Activated B cell treated with CpG ODN at 0.5 μM for 24 hours (primary cell): Measurements from ENCODE around the gene GALNT16. TPM values are rescaled to one million over a fixed set of nuclear protein-coding genes. Genes with fewer than 3 reads are reported as not detected.

ENCODE experiments used
- ATAC-seq: fragments of 200-7000 bp; cut with Tn5 transposase; one replicate; pipeline ENCODE4 v1.10.0; 2021; ENCODE audit warnings: low read depth, mild to moderate bottlenecking, moderate library complexity
- CTCF ChIA-PET: fragments of 350-600 bp; sonication (Branson Sonifier 250); formaldehyde crosslinking; loops from one replicate; lab custom pipeline; 2021; ENCODE audit warnings: antibody characterized with exemption; lab: Charles Lee
- POLR2A ChIA-PET: fragments of 350-600 bp; sonication (Branson Sonifier 250); formaldehyde crosslinking; loops from one replicate; lab custom pipeline; 2021; ENCODE audit warnings: antibody characterized with exemption; lab: Charles Lee
- DNase-seq: peaks from one replicate; pipeline ENCODE4 v3.0.0; 2022
- H3K27ac Mint-ChIP-seq: one replicate; pipeline ENCODE4 v1.8.0; 2020; ENCODE audit warnings: mixed read lengths
- H3K27me3 Mint-ChIP-seq: one replicate; pipeline ENCODE4 v1.8.0; 2021; ENCODE audit warnings: mixed read lengths
- H3K36me3 Mint-ChIP-seq: one replicate; pipeline ENCODE4 v1.8.0; 2021; ENCODE audit warnings: low read depth, mixed read lengths
- H3K4me1 Mint-ChIP-seq: one replicate; pipeline ENCODE4 v1.8.0; 2021; ENCODE audit warnings: mixed read lengths
- H3K4me3 Mint-ChIP-seq: one replicate; pipeline ENCODE4 v1.8.0; 2020; ENCODE audit warnings: mild to moderate bottlenecking, mixed read lengths
- H3K9me3 Mint-ChIP-seq: one replicate; pipeline ENCODE4 v1.8.0; 2020; ENCODE audit warnings: mixed read lengths
- intact Hi-C: fragments of 100-400 bp; cut with micrococcal nuclease; formaldehyde crosslinking; loops from one replicate; pipeline ENCODE4 v1.15.1; 2024
- total RNA-seq: library from RNA; stranded (reverse); gene quantifications from 2 replicates; pipeline ENCODE4 v1.2.3, GENCODE V29; 2022
- TF ChIP-seq, protein P1 (sequence below): fragments of 200-600 bp; IDR thresholded peaks from one replicate; pipeline ENCODE4 v1.8.0; 2022; ENCODE audit warnings: antibody characterized with exemption, mild to moderate bottlenecking

The GALNT16 gene
- total RNA-seq, 1 donor from 2014 or later: 1.2 TPM

DNA sequence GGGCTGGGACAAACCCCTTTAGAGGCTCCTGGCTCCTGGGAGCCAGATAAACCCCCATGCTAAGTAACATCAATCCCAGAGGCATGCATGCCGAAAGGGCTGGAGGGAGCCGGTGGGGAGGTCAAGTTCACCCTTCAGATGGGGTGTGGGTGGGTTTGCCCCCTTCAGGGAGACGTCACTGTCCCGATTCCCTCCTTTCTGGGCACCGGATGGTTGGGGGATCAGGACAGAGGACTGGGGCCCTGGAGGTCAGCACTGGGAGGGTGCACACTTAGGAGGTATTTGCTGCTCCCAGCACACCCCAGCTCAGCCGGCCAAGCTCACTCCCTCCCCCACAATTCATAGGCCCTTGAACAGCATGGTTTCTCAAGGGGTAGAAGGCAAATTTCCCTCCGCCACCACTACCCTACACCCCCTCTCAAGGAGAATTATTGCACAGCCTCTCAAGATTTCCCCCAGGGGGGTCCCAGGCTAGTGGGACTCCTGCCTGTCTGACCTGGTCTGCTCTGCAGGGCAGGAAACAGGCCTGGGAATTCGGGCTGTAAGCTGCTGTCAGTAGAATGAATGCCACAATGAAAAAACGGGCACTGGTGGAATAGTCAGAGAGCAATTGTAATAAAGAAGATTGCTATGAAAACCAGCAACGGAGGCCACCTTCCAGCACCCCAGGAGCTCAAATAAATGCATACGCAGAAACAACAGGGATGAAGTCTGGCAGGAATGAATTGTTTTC lies 63.5 kb downstream of the GALNT16 start:
- TF ChIP-seq, protein P1, sequence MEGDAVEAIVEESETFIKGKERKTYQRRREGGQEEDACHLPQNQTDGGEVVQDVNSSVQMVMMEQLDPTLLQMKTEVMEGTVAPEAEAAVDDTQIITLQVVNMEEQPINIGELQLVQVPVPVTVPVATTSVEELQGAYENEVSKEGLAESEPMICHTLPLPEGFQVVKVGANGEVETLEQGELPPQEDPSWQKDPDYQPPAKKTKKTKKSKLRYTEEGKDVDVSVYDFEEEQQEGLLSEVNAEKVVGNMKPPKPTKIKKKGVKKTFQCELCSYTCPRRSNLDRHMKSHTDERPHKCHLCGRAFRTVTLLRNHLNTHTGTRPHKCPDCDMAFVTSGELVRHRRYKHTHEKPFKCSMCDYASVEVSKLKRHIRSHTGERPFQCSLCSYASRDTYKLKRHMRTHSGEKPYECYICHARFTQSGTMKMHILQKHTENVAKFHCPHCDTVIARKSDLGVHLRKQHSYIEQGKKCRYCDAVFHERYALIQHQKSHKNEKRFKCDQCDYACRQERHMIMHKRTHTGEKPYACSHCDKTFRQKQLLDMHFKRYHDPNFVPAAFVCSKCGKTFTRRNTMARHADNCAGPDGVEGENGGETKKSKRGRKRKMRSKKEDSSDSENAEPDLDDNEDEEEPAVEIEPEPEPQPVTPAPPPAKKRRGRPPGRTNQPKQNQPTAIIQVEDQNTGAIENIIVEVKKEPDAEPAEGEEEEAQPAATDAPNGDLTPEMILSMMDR: no peak
- no peaks in the 10 kb centered on the region for H3K36me3 Mint-ChIP-seq
- no peak overlapping the region for H3K4me3 Mint-ChIP-seq
- no peaks in the 10 kb centered on the region for H3K9me3 Mint-ChIP-seq
- no peak for ATAC-seq
- peaks cover 6% of the 10 kb centered on the region for H3K27me3 Mint-ChIP-seq
- peaks cover 5% of the 10 kb centered on the region for H3K4me1 Mint-ChIP-seq
- no peak overlapping the region for H3K27ac Mint-ChIP-seq
- POLR2A ChIA-PET: no interaction called here
- intact Hi-C loops: no loop called here
- no peak for DNase-seq
- CTCF ChIA-PET: no interaction called here

DNA sequence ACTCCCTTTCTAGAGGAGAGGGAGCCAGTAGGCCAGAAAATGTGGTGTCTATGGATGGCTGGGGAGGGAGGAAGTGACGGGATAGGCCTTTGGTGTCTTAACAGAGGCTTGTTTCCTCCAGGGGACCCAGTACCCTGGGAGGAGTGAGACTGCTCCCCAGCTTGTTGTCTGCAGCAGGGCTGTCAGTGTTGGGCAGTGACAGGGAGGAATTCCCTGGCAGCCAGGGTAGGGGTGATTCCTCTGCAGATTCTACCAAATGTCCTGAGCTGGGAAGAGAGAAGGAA lies 64.0 kb downstream of the GALNT16 start:
- ATAC-seq (no peak), DNase-seq (no peak)
- Mint-ChIP-seq H3K27ac (no peak overlapping the region), H3K4me1 (no peaks in the 10 kb centered on the region), H3K27me3 (peaks cover 6% of the 10 kb centered on the region), H3K36me3 (no peaks in the 10 kb centered on the region), H3K4me3 (no peak overlapping the region), H3K9me3 (no peaks in the 10 kb centered on the region)
- intact Hi-C loops: no loop called here
- CTCF ChIA-PET: no interaction called here
- POLR2A ChIA-PET: no interaction called here
- TF ChIP-seq, protein P1: no peak

DNA sequence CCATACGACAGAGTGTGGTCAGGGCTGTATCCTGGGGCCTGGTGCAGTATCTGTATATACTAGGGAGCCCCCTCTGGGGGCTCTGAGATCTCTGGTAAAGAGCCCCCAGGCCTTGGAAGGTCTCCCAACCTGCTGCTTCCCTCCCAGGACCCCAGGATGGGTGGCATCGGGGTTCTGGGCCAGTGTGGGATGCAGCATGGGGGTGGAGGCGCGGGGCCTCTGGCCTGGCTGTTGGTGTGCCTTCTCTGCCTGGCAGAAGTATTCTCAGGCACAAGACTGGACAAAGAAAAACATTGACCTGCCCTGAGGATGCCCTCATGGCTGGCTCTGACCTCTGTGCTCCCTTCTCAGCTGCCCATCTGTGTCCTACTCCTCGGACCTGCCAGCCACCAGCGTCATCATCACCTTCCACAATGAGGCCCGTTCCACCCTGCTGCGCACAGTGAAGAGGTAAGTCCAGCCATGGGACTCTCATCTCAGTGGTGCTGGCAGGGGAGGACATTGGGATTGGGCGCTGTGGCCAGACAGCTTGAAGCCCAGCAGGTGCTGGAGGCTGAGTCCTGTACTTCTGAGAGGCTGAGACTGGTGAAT lies 64.5 kb downstream of the GALNT16 start:
- DNase-seq: no peak
- H3K27me3 Mint-ChIP-seq: peaks cover 6% of the 10 kb centered on the region
- intact Hi-C loops: no loop called here

DNA sequence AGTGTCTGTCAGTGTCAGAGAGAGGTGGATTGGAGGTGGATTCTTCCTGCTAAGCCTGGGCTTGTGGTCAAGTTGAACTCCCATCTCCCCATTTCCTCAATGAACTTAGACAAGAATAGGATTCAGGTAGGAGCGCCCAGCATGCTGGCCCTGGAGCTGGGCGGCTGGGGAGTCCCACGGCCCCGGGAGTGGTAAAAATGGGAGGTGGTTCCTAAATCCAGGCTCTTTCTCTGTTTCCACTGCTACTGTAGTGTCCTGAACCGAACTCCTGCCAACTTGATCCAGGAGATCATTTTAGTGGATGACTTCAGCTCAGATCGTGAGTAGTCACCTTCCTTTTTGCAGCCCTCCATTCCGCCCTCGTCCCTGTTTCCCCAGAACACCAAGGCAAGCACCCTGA lies 65.1 kb downstream of the GALNT16 start:
- Mint-ChIP-seq H3K9me3 (no peaks in the 10 kb centered on the region), H3K4me1 (no peaks in the 10 kb centered on the region), H3K4me3 (no peak overlapping the region), H3K36me3 (no peaks in the 10 kb centered on the region), H3K27me3 (peaks cover 6% of the 10 kb centered on the region), H3K27ac (no peak overlapping the region)
- POLR2A ChIA-PET: no interaction called here
- ATAC-seq (no peak), DNase-seq (no peak)
- TF ChIP-seq, protein P1: no peak
- intact Hi-C loops: no loop called here
- CTCF ChIA-PET: no interaction called here

More for the DNA sequence above, 64.5 kb downstream of the GALNT16 start:
- no peak for ATAC-seq
- Mint-ChIP-seq H3K27ac (no peak overlapping the region), H3K9me3 (no peaks in the 10 kb centered on the region), H3K36me3 (no peaks in the 10 kb centered on the region), H3K4me3 (no peak overlapping the region), H3K4me1 (no peaks in the 10 kb centered on the region)
- TF ChIP-seq, protein P1: no peak
- ChIA-PET POLR2A (no interaction called here), CTCF (no interaction called here)

DNA sequence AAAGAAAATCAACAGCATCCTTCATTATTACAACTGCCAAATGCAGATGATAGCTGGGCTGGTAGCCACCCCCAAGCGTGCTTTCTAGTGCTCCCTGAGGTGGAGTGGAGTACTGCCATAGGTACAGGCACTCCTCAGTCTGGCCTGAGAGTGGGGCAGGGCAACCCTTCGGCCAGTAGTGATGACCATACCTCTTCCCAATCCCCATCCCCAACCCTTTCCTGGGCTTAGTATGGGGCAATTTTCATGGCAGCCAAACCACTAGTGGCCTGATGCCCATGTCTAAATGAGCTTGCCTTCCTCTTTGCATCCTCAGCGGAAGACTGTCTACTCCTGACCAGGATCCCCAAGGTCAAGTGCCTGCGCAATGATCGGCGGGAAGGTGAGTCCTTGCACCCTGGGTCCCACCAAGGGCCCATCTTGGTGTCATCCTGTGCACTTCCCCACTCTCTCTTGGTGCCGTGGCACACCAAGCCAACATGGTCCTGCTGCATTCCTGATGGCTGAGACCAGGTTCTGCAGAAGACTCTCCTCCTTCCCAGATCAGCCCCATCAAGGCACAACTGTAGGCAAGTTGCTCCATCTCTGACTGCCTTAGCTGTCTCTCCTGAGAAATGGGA lies 65.8 kb downstream of the GALNT16 start:
- Mint-ChIP-seq H3K27me3 (peaks cover 6% of the 10 kb centered on the region), H3K9me3 (no peaks in the 10 kb centered on the region), H3K4me3 (no peak overlapping the region), H3K27ac (no peak overlapping the region), H3K36me3 (no peaks in the 10 kb centered on the region), H3K4me1 (no peaks in the 10 kb centered on the region)
- ATAC-seq: no peak
- ChIA-PET POLR2A (no interaction called here), CTCF (no interaction called here)
- TF ChIP-seq, protein P1: no peak
- intact Hi-C loops: no loop called here
- DNase-seq: no peak
